ENCODE measurements around the gene MS4A4A. TPM values are rescaled to one million over a fixed set of nuclear protein-coding genes. Genes with fewer than 3 reads are reported as not detected.

The MS4A4A gene
- total RNA-seq, 4 donors from 2014 or later, result 4.1 to 53.9 (median 7.9) TPM

GRCh38 chr11:60261014-60261413, 19.5 kb upstream of the MS4A4A start:
- Histone ChIP-seq H3K4me3 (replicated peaks in 1 of 3) (no peak overlapping the region), H3K4me1 (no peaks in the 10 kb centered on the region), H3K36me3 (no peaks in the 10 kb centered on the region), H3K27me3 (no peaks in the 10 kb centered on the region), H3K9me3 (no peaks in the 10 kb centered on the region), H3K27ac (no peak overlapping the region)
- intact Hi-C loops (cut with DNase I), result no loop called here
- DNase-seq, result no peak
- no peak for TF ChIP-seq CTCF (IDR thresholded peaks at IDR 0.05)
- no peak for TF ChIP-seq POLR2A (IDR thresholded peaks at IDR 0.05)
- WGBS, 2 donors, result 86 to 88% methylated on average over 4 of the region's 4 CpGs

- WGBS, 2 donors, result 77 to 90% methylated on average over 4 of the region's 4 CpGs
- H3K27me3 ChIP-seq, result no peaks in the 10 kb centered on the region
- DNase-seq, result no peak
- no peak overlapping the region for H3K27ac ChIP-seq
- TF ChIP-seq CTCF (IDR thresholded peaks at IDR 0.05) (no peak), POLR2A (IDR thresholded peaks at IDR 0.05) (no peak)
- H3K4me3 ChIP-seq (replicated peaks in 1 of 3), result no peak overlapping the region
- no peaks in the 10 kb centered on the region for H3K9me3 ChIP-seq
- no peaks in the 10 kb centered on the region for H3K4me1 ChIP-seq
- no peaks in the 10 kb centered on the region for H3K36me3 ChIP-seq
- intact Hi-C loops (cut with DNase I), result no loop called here
Measured at GRCh38 chr11:60263402-60263801, 17.1 kb upstream of the MS4A4A start.

GRCh38 chr11:60264644-60265043, 15.8 kb upstream of the MS4A4A start:
- no peaks in the 10 kb centered on the region for H3K4me1 ChIP-seq
- no peaks in the 10 kb centered on the region for H3K27me3 ChIP-seq
- H3K36me3 ChIP-seq, result no peaks in the 10 kb centered on the region
- no peaks in the 10 kb centered on the region for H3K9me3 ChIP-seq
- H3K4me3 ChIP-seq (replicated peaks in 1 of 3), result no peak overlapping the region
- DNase-seq, result no peak
- TF ChIP-seq CTCF (IDR thresholded peaks at IDR 0.05), result no peak
- TF ChIP-seq POLR2A (IDR thresholded peaks at IDR 0.05), result no peak
- intact Hi-C loops (cut with DNase I), result no loop called here
- no peak overlapping the region for H3K27ac ChIP-seq
- 82 to 85% methylated on average over 5 of the region's 5 CpGs for WGBS, 2 donors

GRCh38 chr11:60265373-60266214, 14.9 kb upstream of the MS4A4A start:
- TF ChIP-seq POLR2A (IDR thresholded peaks at IDR 0.05) (no peak), CTCF (IDR thresholded peaks at IDR 0.05) (peak in 5 of 6 experiments; percentile 32 to 63 (median 46))
- no peak overlapping the region for H3K27ac ChIP-seq
- no peaks in the 10 kb centered on the region for H3K9me3 ChIP-seq
- H3K36me3 ChIP-seq, result no peaks in the 10 kb centered on the region
- H3K27me3 ChIP-seq, result no peaks in the 10 kb centered on the region
- DNase-seq, result no peak
- WGBS, 2 donors, result 26 to 30% methylated on average over 4 of the region's 4 CpGs
- H3K4me1 ChIP-seq, result no peaks in the 10 kb centered on the region
- intact Hi-C loops (cut with DNase I), result no loop called here
- no peak overlapping the region for H3K4me3 ChIP-seq (replicated peaks in 1 of 3)

- Histone ChIP-seq H3K4me3 (replicated peaks in 1 of 3) (no peak overlapping the region), H3K27ac (no peak overlapping the region), H3K4me1 (no peaks in the 10 kb centered on the region), H3K27me3 (no peaks in the 10 kb centered on the region), H3K9me3 (no peaks in the 10 kb centered on the region), H3K36me3 (no peaks in the 10 kb centered on the region)
- TF ChIP-seq POLR2A (IDR thresholded peaks at IDR 0.05), result no peak
- no peak for TF ChIP-seq CTCF (IDR thresholded peaks at IDR 0.05)
- intact Hi-C loops (cut with DNase I), result no loop called here
- no peak for DNase-seq
Measured at GRCh38 chr11:60274416-60274815, 6.0 kb upstream of the MS4A4A start.

All from thyroid gland (tissue), 4 donors.